Measurements from ENCODE around the gene ADD2.

Gene ADD2

DNA sequence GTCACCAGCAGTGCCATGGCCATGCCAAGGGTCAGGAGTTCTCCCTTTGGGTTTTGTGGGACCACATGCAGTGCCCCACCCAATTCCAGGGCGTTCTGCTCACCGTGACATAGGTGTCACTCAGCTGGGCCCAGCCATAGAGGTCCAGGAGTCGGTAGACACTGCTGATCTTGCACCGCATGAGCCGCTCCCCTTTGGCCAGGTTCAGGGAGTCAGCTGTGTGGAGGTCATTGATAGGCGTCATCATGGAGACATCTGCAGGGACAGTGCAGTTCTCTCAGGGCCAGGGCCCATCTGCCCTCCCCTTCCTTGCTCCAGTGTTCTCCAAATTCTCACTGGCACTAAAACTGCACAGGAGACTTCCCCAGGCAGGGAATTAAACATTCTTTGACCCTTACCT lies 71.9 kb downstream of the ADD2 start:
- no peak for DNase-seq

DNA sequence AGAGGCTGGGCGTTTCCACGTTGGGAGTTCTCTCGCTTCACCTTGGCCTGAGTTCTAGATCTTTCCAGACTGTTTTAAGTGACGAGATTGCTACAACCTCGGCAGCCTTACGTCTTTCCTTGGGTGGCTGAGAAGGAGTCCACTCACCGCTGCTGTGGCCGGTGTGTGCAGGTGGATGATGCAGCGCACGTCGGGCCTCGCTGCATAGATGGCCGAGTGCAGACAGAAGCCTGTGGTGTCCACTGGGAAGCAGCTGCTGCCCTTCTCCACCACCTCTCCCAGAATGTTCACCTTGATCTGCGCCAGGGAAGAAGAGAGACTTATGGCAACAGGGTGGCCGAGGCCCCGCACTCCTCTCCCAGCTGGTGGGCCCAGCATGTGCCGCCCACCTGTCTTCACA lies 75.7 kb downstream of the ADD2 start:
- DNase-seq: no peak

DNA sequence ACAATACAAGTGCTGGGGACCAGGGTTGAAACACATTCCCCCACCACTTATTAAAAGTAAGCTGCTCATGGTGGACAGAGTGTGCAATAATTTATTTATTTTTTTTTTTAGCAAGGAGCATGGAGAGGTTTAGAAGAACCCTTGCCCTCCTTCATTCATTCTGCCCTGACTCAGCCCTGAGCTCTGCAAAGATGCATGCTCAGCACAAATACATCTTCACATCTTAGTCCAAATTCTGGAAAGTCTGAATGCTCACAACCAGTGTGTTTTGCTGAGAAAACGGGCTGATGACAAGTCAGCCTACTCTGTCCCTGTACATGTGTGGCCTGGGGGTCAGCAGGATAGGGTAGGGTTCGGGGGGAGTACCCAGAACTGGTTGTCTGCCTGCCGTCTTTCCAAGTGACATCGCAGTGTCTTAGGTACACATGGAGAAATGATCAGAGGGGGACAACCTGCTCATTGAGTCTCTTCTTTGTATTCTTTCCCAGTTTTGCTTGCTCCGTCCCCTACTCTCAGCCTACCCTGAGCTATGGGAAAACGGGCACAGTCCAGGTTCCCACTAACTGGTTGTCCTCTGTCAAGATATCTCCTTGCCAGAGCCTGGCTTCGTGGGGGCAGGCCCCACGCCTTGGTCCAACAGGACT lies 76.4 kb downstream of the ADD2 start:
- no peak for DNase-seq

DNA sequence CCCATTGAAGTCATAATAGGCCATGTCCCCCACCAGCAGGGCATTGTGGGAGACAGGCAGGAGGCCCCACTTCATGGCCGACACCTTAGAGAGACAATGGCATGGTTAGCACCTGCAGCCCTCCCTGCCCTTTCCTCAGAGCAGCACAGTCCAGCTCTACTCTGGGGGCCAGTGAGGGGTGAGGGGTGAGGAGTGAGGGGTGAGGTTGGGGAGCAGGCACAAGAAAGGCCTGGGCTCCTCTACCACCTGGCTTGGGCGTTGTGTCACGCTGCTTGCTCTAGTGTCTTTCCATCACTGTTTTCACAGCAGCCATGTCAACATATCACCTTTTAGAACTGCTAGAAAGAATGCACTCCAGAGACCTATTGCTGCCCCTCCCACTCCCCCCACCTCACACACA lies 77.2 kb downstream of the ADD2 start:
- DNase-seq: no peak

DNA sequence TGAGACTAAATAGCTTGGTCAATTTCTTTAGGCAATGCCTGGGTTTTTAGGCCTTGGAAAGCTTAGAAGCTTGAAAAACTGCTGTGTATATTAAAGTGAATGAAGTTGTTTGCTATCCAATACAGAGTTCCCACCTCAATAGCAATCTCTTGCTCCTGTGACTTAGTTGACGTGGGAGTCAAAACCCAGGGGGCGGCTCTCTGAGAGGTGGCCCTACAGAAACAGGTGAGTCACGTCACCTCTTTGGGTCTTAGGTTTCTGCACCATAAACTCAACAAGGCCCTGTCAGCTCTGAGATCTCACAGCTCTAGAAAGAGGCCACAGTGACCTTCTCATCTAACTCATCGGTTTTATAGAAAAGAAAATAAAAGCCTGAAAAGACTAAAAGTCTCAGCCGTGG lies 79.6 kb downstream of the ADD2 start:
- no peak for DNase-seq

DNA sequence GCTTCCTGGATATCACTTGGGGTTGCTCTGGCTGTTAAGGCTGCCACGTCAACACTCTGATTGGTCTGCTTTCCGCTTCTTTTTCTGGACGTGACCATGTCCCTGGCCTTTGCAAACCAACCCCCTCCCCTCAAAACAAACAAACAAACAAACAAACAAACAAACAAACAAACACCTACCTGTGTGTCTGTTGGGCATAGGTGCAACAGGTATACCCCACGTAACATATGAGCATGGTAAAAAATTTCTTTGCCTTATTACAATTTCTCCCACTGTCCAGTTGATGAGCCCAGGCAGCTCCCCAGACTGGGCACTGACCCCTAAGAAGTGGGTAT lies 80.6 kb downstream of the ADD2 start:
- DNase-seq: no peak

DNA sequence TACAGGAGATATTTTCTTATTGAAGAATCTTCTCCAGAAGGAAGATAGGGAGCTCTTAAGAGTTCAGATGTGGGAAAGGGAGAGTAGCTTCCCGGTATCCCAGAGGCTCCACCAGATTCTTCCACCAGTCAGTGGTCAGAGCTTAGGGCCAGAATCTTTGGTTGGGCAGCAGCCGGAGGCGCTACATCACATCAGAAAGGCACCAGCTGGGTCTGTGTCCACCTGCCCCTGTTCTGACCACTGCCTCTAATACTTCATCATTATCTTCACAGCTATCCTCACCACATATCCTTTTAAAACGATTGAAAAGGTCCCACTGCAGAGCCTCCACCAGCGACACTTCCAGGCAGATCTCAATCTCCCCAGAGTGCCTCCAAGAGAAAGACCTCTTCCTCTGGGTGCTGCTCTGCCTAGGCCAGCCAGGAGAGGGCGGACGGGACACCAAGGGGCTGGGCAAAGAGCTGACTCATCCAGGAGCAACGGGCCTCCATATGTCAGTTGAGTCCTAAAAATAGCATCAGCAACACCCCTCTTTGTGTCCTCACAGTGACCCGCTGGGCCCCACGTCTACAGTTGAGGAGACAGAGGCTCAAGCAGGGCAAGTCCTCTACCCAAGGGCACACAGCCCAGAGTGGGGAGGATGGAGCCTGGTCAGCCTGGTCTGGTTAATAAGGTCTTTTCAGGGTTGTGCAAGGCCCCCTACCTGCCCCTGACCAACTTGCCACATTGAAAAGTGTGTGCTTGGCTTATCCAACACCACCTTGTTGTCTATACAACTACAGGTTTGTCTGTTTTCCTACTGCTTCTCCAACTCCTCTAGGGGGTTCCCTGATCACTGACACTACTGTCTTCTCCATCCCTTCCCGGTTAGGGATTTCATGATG lies 81.2 kb downstream of the ADD2 start:
- DNase-seq: peak; percentile 81

DNA sequence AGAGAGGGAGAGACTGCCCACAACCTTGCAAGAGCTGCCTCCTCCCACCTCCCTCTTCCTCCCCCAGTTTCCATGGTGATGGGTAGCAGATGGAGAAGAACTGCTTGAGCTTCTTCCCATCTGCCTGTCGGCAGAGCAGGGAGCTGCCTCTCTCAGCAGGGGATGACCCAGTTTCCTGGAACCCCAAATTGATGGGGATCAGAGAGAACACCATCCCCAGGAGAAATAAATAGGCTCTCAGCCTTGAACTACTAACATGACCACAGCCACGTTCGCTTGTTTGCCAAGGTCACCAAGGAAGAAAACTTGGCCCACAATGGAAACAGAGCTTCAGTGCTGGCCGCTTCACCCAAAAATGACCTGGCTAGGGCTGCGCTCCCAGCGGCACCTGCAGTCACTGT lies 82.2 kb downstream of the ADD2 start:
- DNase-seq: no peak

DNA sequence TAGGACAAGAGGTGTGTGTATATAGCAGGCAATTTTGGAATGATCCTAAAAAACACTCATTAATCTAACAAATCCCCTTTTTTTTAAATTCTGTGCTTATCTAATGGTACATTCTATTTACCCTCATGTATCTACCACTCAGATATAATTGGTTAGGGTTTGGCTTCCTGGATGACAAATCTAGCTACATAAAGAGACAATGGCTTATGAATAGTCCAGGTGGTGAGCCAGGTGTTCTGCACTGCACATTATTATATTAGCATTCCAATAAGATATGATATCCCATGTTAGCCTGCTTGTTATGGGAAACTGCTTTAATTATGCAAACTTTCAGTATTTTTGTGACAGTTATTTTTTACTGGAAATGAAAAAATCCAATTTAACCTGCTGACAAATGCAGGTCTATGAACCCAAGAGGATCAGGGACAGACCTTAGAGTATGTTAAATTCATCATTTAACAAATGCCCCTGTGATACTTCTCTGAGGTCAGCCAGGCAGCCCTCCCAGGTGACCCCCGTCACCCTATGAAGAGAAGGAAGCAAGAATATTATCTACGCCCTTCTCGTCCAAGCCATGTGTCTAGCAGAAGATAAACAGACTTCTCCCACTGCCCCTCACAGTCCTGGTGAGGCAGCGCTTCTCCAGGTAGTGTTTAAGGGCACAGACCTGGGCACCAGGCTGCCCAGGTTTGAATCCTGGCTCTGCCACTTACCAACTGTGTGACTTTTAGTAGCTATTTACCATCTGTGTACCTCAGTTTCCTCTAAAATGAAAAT lies 83.0 kb downstream of the ADD2 start:
- DNase-seq: no peak

DNA sequence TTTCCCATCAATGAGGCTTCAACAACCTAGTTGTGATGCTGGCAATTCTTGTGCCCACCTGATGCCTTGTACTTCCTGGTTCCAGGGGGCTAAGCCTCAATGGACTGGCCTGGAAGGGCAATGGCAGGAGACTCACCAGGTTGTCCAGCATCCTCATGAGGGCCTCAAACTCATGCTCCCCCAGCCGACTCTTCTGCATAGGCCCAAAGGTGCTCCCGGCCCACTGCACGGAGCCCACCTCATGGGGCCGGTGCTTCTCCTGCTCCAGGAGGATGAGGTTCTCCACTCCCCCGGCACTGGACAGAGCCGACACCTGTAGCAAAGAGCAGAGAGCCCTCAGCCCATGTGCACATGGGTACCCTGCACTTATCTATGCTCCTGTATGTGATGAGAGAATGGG lies 84.5 kb downstream of the ADD2 start:
- DNase-seq: no peak

DNA sequence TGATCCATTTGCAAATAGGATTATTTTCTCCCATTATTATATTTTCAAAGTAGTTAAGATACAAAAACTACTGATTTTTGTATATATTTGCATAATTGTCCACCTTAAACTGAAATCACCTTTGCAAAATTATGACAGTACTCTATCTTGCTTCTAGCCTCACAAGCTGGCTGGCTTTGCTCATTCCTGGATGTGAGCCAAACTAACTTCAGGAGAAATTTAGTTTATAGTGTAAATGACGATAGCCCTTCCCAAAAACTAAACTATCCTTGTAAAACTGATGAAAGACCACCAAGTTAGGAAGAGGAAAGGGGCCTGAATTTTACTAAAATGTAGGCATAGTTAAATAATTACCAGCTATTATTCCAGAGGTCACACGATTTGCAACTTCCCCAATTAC lies 87.3 kb downstream of the ADD2 start:
- DNase-seq: no peak

DNA sequence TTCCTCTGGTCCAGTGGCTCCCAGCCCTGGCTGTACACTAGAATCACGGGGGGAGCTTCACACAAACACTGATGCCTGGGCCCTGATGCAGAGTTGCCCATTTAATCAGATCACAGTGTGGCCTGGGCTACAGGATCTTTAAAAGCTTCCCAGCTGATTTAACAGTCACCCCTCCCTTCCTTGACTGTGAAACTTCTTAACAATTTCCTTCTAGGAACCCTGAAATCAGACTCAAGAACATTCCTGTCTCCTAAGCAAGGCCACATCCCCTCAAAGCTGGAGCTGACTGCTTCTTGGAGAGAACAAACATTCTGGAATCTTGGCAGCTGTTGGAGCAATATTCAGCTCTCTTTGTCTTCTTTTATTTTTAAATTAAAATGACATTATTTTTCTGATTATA lies 88.7 kb downstream of the ADD2 start:
- no peak for DNase-seq

DNA sequence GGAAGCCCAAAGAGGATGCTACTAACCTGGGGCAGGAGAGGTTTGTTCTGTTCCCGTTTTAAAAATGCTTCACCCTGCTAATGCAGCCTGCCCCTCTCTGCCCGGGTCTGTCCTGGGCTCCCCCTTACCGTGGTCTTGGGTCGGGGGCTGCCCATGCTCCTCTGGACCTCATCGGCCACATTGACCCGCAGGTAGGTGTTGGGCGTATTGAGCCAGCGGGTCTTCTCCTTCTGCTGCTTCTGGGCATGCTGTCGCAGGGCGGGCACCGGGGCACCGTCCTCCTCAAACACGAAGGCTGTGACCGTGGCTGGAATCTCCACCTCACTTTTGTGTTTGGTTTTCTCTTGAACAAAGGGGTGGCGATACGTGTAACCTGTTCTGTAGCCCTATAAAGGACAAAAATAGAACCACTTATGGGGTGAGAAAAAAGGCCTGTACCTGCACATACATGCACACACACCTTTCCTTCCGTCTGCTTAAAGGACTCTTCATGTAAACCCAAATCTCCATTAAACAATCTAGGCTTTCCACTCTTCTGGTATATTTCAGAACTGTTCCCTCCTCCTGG lies 89.3 kb downstream of the ADD2 start:
- DNase-seq: no peak

DNA sequence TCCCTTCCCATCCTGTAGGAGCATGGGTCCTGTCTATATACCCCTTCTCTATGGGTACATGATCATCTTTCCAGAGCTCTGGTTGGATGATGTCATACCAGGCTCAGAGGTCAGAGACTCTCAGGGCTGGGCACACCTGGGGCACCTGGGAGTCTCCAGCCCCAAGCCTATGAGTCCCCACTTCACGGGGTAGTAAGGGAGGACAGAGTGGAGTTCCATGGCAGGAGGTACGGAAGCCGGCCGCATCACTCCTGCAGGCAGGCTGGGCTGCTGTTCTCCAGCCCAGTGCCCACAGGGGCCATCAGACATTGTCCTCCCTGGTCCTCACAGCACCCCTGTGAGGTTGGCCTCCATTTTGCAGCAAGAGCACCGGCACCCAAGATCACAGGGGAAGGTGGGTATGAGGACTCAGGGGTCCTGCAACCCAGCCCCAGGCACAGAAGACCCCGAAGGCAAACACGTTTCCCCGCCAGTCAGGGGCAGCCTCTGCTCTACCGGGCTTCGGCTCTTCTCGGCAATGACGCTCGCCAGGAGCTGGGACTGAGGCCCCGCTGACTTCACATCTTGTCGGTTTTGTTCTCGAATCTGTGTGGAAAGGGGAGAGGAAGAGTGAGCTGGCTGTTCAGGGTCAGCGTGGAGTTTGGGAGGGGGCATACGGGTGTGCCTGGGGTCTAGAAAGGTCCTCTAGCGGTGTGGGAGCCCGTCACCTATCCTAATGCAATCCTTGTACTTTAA lies 91.5 kb downstream of the ADD2 start:
- DNase-seq: no peak

DNA sequence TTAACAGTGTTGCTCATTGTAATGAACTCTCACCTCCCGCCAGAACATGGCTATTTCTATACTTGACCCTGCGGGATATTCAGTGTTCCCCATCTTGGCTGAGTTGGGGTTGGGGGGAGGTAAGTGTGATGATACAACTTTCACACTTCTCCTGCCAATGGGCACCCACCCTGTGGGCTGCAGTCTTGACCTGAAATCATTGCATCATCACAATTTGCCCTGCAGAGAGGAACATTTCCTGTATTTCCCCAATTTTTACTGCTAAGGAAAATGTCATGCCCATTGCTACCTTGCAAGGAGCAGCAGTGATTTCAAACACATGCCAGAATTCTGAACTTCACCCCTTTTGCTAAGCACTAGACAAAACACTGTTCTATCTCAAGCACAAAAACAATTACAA lies 92.1 kb downstream of the ADD2 start:
- no peak for DNase-seq

DNA sequence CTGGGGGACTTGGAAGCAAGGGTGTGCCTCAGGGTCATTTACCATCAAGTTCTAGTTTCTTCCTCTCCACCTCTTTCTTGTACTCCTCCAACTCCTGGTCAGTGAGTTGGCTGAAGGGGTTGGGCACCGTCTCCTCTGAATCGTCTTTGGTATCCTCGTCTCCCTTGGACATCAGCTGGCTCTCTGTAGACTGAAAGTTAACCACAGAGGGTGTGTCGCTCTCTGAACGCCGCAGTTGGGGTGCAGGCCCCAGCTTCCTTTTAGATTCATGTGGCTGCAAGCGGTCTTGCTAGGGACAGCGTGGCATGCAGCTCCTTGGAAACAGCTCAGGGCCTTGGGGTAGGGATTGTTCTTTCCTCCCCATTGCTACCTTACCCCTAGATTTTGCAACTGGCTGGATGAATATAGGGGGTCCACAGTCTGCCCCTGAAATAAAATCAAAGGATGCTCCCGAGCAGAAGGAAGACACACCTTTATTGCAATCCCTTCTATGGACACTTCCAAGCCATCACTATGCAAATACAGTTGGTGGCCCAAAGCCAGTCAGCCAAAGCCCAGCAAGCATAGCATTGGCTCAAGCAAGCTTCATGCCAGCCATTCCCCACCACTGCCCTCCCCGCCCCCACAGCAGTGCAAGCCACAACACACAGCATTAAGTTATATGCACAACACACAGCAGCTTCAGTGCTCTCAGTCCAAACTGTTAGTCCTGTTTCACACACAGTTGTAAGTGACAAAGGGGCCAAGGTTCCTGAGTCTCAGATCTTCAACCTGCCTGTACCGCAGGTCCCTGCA lies 93.2 kb downstream of the ADD2 start:
- no peak for DNase-seq

DNA sequence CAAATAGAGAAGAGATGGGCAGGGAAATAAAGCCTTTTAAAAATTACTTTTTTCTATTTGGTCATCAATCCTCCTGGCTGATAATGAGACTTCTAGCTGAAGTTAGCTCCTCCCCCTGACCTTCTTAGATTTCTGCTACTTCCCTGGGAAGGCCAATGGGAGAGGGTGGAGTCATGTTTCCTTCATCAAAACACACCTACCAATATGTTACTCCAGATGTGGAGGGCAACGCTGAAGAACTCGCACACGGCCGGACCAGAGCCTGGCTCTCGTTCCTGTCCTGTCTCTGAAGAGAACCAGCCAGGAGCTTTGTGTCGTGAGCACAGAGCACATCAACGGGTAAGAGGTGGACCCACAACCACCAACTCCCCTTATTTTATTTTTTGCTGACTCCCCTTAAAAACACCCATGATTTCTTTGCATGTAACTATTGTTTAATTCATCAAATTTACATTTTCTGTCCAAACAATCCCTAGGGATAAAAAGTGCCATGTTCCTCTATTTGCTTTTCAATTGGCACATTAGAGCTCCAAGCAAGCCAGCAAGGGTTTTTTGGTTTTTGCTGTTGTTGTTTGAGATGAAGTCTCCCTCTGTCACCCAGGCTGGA lies 94.9 kb downstream of the ADD2 start:
- DNase-seq: no peak

DNA sequence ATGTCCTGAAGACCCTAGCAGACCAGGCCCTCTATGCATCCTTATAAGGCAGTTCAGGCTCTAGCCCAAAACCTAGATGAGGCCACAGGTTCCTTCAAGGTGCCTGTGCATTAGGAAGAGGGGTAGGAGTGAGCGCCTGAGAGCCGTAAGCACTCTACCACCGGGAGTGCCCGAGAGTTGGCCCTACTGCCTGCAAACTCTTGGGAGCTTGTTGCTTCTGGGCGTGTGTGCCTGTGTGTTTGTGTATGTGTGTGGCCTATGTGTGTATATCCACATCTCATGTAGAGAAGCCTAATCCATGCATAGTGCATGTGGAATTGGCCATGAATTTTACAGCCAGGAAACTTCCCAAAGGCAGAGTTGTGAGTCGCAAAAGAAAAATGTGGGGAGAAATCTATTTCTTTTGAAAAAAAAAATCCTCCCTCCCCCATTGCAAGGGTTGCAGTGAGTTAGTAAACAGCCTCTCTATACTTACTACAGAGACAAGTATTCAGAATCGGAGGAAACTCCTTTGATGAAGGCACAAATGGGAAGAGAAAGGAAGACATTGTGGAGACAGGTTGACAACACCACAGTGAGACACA lies 96.8 kb downstream of the ADD2 start:
- DNase-seq: no peak

DNA sequence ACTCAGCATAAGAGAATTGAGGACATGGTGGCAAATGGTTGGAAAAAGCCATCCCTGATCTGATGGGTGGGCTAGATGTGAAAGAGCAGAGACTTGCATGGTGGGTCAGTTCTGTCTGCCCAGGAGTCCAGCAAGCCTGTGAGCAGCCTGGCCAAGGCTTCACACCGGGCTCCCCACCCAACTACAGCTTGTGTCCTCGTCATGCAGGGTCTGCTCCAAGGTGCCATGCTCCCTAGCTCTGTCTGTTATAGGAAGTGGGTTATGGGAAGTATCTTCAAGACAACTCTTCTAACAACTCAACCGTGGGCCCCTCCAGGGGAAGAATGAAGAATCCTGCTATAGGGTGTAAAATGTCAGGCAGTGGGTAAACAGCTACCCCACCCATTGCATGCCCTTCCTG lies 97.4 kb downstream of the ADD2 start:
- no peak for DNase-seq

DNA sequence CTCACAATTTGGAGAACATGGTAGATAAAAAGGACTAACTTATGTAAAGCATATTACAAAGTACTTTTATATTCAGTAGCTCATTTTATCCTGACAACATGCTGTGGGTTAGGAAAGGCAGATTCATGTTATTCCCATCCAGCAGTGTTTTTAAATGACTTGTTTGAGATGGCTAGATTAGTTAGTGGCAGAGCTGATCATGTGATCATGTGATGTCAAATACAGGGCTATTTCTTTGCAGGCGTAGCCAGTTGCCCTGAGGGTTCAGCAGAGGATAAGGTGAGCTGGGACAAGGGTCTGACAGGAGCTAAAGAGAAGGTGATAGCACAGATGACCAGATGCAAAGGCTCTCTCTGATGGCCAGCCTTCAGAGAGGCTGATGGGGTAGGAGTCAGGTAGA lies 97.8 kb downstream of the ADD2 start:
- DNase-seq: no peak

DNA sequence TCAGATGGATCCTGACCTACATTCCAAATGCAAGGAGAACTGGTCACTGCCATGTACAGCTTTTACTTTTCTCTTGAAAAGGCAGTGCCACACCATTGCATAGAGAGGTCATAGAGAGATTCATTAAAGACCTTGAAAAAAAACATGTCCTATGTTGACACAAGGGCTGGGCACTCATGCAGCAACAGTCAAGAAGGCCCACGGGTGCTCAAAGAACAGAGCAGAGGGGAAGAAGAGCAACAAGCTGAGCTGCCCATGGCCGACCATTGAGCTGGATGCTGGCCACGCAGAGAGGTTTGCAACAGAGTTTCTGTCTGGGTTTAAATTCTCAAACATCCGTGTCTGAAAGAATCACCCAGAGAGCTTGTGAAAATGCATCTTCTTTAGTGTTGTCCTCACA lies 99.1 kb downstream of the ADD2 start:
- DNase-seq: no peak

Measured in HCEC 1CT (cell line).